ENCODE measurements around the gene SNX25. TPM values are rescaled to one million over a fixed set of nuclear protein-coding genes. Genes with fewer than 3 reads are reported as not detected.

Gene SNX25
- total and polyA plus RNA-seq, 3 donors from 2014 or later: 20.2 to 50.5 (median 45.0) TPM

Other genes with a start within 250 kb of the SNX25 start
- not detected for gene HELT, start 191.1 kb upstream of the SNX25 start, total RNA-seq
- not detected for gene HELT, start 191.1 kb upstream of the SNX25 start, polyA plus RNA-seq (ENCODE audit: insufficient read depth, low read depth, low replicate concordance)
- gene SLC25A4, start 66.3 kb upstream of the SNX25 start, total RNA-seq: 100 to 1,000 TPM in 1 of 2 donors, 10 to 100 TPM in 1; 60.5 to 104 TPM
- 58.7 TPM for gene SLC25A4, start 66.3 kb upstream of the SNX25 start, polyA plus RNA-seq (ENCODE audit: insufficient read depth, low read depth, low replicate concordance)
- 10 to 100 TPM; 49.4 to 54.5 TPM for gene CFAP97, start 5.6 kb upstream of the SNX25 start, total RNA-seq
- gene CFAP97, start 5.6 kb upstream of the SNX25 start, polyA plus RNA-seq (ENCODE audit: insufficient read depth, low read depth, low replicate concordance): 59.7 TPM
- 10 to 100 TPM in 1 of 2 donors, 1 to 10 TPM in 1; 7.5 to 11.9 TPM for gene LRP2BP, start 186.3 kb downstream of the SNX25 start, total RNA-seq
- gene LRP2BP, start 186.3 kb downstream of the SNX25 start, polyA plus RNA-seq (ENCODE audit: insufficient read depth, low read depth, low replicate concordance): 49.5 TPM
- 10 to 100 TPM; 12.7 to 23.7 TPM for gene ANKRD37, start 187.2 kb downstream of the SNX25 start, total RNA-seq
- gene ANKRD37, start 187.2 kb downstream of the SNX25 start, polyA plus RNA-seq (ENCODE audit: insufficient read depth, low read depth, low replicate concordance): 19.6 TPM
- 10 to 100 TPM; 64.1 to 73.0 TPM for gene UFSP2, start 216.4 kb downstream of the SNX25 start, total RNA-seq
- gene UFSP2, start 216.4 kb downstream of the SNX25 start, polyA plus RNA-seq (ENCODE audit: insufficient read depth, low read depth, low replicate concordance): 71.3 TPM